NCI-H774 (cell line): ENCODE results near the gene DMXL1.
A peak's percentile ranks its signal among the peaks of the same experiment; 100 is the strongest.
"Not testable (repeated sequence)": the region's sequence is repeated elsewhere in the genome, so short reads cannot be mapped to it uniquely, and the experiment has no call there.

Experiments used
- DNase-seq: peaks from one replicate; lab custom pipeline; 2025; lab: John Stamatoyannopoulos, UW

Gene DMXL1

DNA sequence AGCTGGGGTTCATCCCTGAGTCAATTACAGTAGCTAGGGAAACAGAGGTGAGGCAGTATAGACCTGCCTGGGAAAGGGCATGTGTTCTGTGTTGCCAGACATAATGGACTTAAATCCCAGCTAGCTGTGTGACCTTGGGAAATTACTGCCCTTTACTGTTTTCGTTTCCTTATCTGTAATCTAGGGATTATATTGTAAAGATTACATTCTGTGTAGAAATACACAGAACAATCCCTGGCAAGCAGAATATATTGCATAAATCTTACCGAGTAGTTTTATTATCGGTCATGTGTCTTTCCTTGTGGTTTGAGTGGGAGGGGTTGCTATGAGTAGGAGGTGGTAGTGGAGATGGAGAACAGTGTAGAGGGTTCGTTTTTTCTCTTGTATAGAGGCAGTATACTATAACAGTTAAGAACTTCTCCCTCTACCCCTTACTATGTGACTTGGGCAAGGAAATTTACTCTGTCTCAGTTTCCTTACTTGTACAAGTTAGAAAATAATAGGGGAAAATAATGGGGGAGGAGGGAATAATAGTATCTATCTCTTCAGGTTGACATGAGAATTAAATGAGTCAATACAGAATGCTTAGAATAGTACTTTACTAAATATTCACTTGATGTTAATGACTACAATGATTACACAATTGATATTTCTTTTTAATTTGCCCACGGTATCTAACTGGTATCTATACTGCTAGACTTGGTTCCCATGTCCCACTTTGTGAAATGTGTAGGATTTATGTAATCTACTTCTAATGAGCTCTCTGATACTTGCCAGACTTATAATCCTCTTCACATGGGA is 7.1 kb upstream of the DMXL1 start:
- DNase-seq, result no peak

- DNase-seq, result no peak
These were observed 3.4 kb upstream of the DMXL1 start for GRCh38 chr5:119067450-119067849.

DNA sequence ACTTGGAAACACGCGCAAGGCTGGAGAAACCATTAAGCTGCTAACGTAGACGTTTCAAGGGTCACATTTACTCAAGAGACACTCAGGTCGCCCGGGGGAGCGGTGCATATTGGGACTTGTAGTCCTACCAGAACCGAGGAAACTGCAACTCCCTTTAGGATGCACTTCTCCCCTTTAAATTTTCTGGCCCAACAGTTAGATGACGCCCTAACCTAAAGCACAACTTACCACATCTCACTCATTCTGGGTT is 384 bp upstream of the DMXL1 start:
- peak; percentile 91 for DNase-seq

- no peak for DNase-seq
These were observed 691 bp downstream of the DMXL1 start for GRCh38 chr5:119071561-119071995.

- DNase-seq, result no peak
These were observed 1.6 kb downstream of the DMXL1 start for GRCh38 chr5:119072496-119072895.

DNA sequence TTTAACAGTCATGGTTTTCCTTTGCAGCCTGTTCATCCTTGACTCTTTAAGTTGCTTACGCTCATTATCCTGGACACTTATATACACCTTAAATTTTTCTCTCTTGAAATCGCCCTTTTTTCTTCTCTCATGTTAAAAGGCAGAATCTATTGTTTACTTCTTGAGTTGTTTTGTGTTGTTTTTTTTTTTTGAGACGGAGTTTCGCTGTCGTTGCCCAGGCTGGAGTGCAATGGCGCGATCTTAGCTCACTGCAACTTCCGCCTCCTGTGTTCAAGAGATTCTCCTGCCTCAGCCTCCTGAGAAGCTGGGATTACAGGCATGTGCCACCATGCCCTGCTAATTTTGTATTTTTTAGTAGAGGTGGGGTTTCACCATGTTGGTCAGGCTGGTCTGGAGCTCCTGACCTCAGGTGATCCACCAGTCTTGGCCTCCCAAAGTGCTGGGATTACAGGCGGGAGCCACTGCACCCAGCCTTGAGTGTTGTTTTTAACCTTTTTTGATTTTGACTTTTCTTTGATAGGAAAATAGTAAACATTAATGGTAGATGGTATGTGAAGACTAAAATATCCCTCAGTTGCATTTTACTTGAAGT is 3.0 kb downstream of the DMXL1 start:
- not testable (repeated sequence) for DNase-seq

GRCh38 chr5:119074419-119074818 is 3.5 kb downstream of the DMXL1 start:
- no peak for DNase-seq

DNA sequence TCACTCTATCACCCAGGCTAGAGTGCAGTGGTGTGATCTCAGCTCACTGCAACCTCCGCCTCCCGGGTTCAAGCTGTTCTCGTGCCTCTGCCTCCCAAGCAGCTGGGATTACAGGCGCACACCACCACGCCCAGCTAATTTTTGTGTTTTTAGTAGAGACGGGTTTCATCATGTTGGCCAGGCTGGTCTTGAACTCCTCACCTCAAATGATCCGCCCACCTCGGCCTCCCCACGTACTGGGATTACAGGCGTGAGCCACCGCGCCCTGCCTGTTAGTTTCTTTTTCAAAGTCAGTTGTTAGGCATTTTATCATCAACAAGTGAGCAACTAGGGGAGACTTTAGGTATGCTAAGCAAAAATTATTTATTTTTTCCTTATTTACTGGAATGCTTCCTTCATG is 4.4 kb downstream of the DMXL1 start:
- DNase-seq, result not testable (repeated sequence)

DNA sequence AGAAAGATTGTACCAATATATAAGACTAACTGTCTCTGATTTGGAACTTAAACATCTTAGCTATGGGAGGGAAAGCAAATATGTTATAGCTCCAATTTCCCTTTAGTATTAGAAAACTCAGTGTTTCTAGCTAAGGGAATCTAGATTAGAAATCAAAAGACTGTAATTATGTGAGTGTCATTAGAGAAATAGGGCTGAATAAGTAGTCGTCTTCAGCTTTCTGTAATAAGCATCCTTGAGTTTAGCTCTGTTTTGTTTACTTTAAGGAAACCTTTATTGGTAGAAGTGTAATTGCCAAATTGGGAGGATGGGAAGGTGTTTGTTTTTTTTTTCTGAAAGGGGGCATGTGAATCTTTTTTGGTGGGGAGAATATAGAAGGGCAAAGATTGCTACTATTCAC is 5.2 kb downstream of the DMXL1 start:
- no peak for DNase-seq

- DNase-seq, result no peak
These were observed 6.6 kb downstream of the DMXL1 start for GRCh38 chr5:119077444-119077843.

GRCh38 chr5:119078071-119078846 is 7.4 kb downstream of the DMXL1 start:
- DNase-seq, result no peak

DNA sequence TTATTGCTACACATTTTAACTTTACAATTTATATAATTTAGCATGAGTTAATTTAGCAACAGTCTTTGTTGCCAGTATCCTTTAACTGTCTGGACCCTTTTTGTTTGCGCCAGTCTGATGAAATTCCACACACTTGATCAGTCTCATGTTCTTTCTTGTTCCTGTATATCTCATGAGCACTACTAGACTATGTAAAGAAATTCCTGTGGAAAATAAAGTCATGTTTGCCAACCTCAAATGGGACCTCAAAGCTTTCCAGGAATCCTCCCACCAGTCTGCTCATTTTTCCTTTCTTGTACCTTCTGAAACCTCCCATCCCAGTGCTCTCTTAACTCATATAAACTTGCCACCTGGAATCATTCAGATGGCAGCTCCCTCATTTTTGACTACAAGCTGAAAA is 8.0 kb downstream of the DMXL1 start:
- DNase-seq, result no peak

- no peak for DNase-seq
These were observed 8.5 kb downstream of the DMXL1 start for GRCh38 chr5:119079318-119079921.

GRCh38 chr5:119080936-119081335 is 10.0 kb downstream of the DMXL1 start:
- no peak for DNase-seq

GRCh38 chr5:119082691-119083090 is 11.8 kb downstream of the DMXL1 start:
- no peak for DNase-seq

GRCh38 chr5:119083679-119084078 is 12.8 kb downstream of the DMXL1 start:
- DNase-seq, result no peak

- no peak for DNase-seq
These were observed 17.6 kb downstream of the DMXL1 start for GRCh38 chr5:119088438-119088837.

DNA sequence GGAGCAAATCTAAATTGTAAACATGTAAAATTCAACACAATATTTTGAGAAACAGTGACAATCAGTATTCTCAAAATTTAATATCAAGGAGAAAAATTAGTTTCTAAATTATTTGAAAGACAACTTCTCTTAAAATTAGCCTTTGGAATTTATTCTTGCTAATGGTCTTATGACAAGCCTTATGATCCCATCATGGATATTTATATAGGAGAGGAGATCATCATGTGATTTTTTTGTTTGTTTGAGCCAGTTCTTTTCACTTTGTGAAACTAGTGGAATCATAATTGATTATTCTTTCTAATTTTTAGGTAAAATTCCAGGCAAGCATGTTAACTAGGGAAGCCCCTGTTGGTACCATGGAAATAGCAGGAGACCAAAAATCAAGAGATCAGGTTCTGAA is 24.7 kb downstream of the DMXL1 start:
- no peak for DNase-seq

GRCh38 chr5:119105971-119106370 is 35.1 kb downstream of the DMXL1 start:
- no peak for DNase-seq

- no peak for DNase-seq
These were observed 41.3 kb downstream of the DMXL1 start for GRCh38 chr5:119112151-119112550.

DNA sequence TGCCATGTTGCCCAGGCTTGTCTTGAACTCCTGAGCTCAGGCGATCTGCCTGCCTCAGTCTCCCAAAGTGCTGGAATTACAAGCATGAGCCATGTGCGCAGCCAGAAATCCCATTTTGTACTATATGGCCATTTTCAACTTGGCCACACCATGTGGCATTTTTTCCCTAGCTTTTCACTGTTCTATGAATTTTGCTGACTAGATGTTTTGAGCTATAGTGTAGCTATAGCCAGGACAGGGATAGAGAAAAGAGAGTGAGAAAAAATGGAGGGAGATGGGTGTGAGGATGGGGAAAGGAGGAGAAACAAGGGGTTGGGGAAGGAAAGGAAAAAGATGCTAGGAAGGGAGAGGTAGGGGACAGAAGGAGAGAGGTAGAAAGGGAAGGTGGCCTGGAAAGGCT is 46.4 kb downstream of the DMXL1 start:
- DNase-seq, result no peak

DNA sequence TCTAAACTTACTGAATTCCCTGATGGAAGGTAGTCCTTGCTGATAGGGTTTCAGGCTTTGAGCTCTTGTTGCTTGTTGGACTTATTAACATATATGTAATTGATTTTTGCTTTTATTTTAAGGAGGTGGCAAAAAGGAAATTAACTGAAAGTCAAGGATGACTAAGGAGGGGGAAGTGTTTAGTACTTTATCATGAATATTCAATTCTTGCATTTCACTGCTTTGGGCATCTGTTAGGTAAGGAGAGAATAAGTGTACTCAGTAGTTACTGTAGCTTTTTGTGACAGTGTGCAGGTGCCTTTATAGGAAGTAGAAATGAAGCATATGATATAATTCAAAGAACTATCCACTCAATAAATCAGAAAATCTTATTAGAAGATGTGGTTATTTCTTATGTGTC is 47.1 kb downstream of the DMXL1 start:
- no peak for DNase-seq

- DNase-seq, result no peak
These were observed 50.0 kb downstream of the DMXL1 start for GRCh38 chr5:119120893-119121292.
